Vagina (tissue), 2 donors: ENCODE measurements around the gene MTMR4. TPM values are rescaled to one million over a fixed set of nuclear protein-coding genes. Genes with fewer than 3 reads are reported as not detected.

Source experiments
- DNase-seq, 2 donors: peaks; one replicate each; pipeline ENCODE4 v3.0.0-alpha.2; 2017; ENCODE audit errors: extremely low spot score in 2 of 2
- H3K27ac ChIP-seq: fragments of 200-600 bp; sonication (generic); one replicate; pipeline ENCODE4 v1.5.1; 2019
- H3K27me3 ChIP-seq: fragments of 200-600 bp; sonication (generic); one replicate; pipeline ENCODE4 v1.5.1; 2019
- H3K36me3 ChIP-seq, 2 donors: fragments of 200-600 bp; sonication (generic); one replicate each; pipeline ENCODE4 v1.5.1; 2017 to 2019
- H3K4me1 ChIP-seq: fragments of 200-600 bp; sonication (generic); one replicate; pipeline ENCODE4 v1.5.1; 2019
- H3K4me3 ChIP-seq, 2 donors: fragments of 200-600 bp; sonication (generic); 1 replicate in 1 of 2; 2 replicates in 1 of 2; pipeline ENCODE4 v1.5.1; 2016 to 2019
- H3K9me3 ChIP-seq: fragments of 200-600 bp; sonication (generic); one replicate; pipeline ENCODE4 v1.5.1; 2019
- CTCF ChIP-seq, 3 experiments: fragments of 450-650 bp in 2 of 3; fragments of 200-600 bp in 1 of 3; sonication (generic) in 1 of 3; IDR thresholded peaks; one replicate each; pipeline ENCODE4 v1.5.1; 2017 to 2019; ENCODE audit warnings: antibody characterized with exemption in 3 of 3, mild to moderate bottlenecking in 2 of 3, moderate library complexity in 2 of 3
- POLR2A ChIP-seq, 2 donors: fragments of 450-650 bp; IDR thresholded peaks; one replicate each; pipeline ENCODE4 v1.6.1; 2017; ENCODE audit warnings: antibody characterized with exemption in 2 of 2, mild to moderate bottlenecking in 2 of 2, moderate library complexity in 2 of 2
- POLR2AphosphoS5 ChIP-seq, 2 donors: sonication (generic); formaldehyde crosslinking; IDR thresholded peaks; one replicate each; pipeline ENCODE4 v1.9.0; 2017; ENCODE audit warnings: antibody characterized with exemption in 2 of 2, mild to moderate bottlenecking in 2 of 2, low read depth in 1 of 2; ENCODE audit not compliant: insufficient read depth in 1 of 2
- intact Hi-C: fragments of 100-400 bp; cut with DNase I; formaldehyde crosslinking; loops from one replicate; pipeline ENCODE4 v1.15.1; 2023
- total RNA-seq: library from RNA; depleted of rRNA; stranded (reverse); fragments of >200 nt; gene quantifications from one replicate; pipeline ENCODE4 v1.2.3, GENCODE V29; 2016

Gene MTMR4
- total RNA-seq, 1 donor from 2014 or later = 15.7 TPM

GRCh38 chr17:58452738-58453137 lies 61.7 kb downstream of the MTMR4 start:
- Histone ChIP-seq H3K27me3 (no peaks in the 10 kb centered on the region), H3K4me3 (no peak overlapping the region), H3K9me3 (no peaks in the 10 kb centered on the region), H3K36me3 (no peaks in the 10 kb centered on the region), H3K4me1 (no peaks in the 10 kb centered on the region), H3K27ac (no peak overlapping the region)
- no peak for TF ChIP-seq POLR2AphosphoS5 (IDR thresholded peaks at IDR 0.05; ENCODE audit: insufficient read depth in 1 of 2, low read depth in 1 of 2)
- TF ChIP-seq CTCF (IDR thresholded peaks at IDR 0.05) = no peak
- intact Hi-C loops = no loop called here
- no peak for DNase-seq

- no peaks in the 10 kb centered on the region for H3K9me3 ChIP-seq
- DNase-seq = no peak
- H3K4me3 ChIP-seq = no peak overlapping the region
- TF ChIP-seq POLR2AphosphoS5 (IDR thresholded peaks at IDR 0.05; ENCODE audit: insufficient read depth in 1 of 2, low read depth in 1 of 2) (peak in 1 of 2 donors; percentile 10), CTCF (IDR thresholded peaks at IDR 0.05) (peak in 2 of 3 experiments; percentile 7 to 34), POLR2A (IDR thresholded peaks at IDR 0.05) (no peak)
- no peaks in the 10 kb centered on the region for H3K27me3 ChIP-seq
- intact Hi-C loops = no loop called here
- H3K27ac ChIP-seq = no peak overlapping the region
- no peaks in the 10 kb centered on the region for H3K36me3 ChIP-seq
- H3K4me1 ChIP-seq = no peaks in the 10 kb centered on the region
These were observed 67.1 kb downstream of the MTMR4 start for GRCh38 chr17:58447039-58447975.

GRCh38 chr17:58446086-58446485 lies 68.4 kb downstream of the MTMR4 start:
- no peak for DNase-seq
- H3K4me1 ChIP-seq = no peaks in the 10 kb centered on the region
- no peak overlapping the region for H3K27ac ChIP-seq
- H3K27me3 ChIP-seq = no peaks in the 10 kb centered on the region
- TF ChIP-seq POLR2A (IDR thresholded peaks at IDR 0.05) = no peak
- H3K9me3 ChIP-seq = no peaks in the 10 kb centered on the region
- intact Hi-C loops = no loop called here
- H3K4me3 ChIP-seq = no peak overlapping the region
- H3K36me3 ChIP-seq = no peaks in the 10 kb centered on the region

Other genes with a start within 250 kb of the MTMR4 start
- gene MPO, start 233.7 kb downstream of the MTMR4 start, total RNA-seq = not detected
- gene TSPOAP1, start 185.8 kb downstream of the MTMR4 start, total RNA-seq = 7.1 TPM
- 31.4 TPM for gene SUPT4H1, start 162.4 kb downstream of the MTMR4 start, total RNA-seq
- gene RNF43, start 97.1 kb downstream of the MTMR4 start, total RNA-seq = 27.7 TPM
- gene HSF5, start 26.2 kb downstream of the MTMR4 start, total RNA-seq = 0.25 TPM
- not detected for gene TEX14, start 177.4 kb upstream of the MTMR4 start, total RNA-seq
- gene RAD51C, start 178.0 kb upstream of the MTMR4 start, total RNA-seq = 8.3 TPM
- gene PPM1E, start 241.2 kb upstream of the MTMR4 start, total RNA-seq = 0.25 TPM